HEK293 (cell line): Measurements from ENCODE around the gene TRAP1.

Experiments used
- CTCF ChIA-PET: fragments of 350-600 bp; formaldehyde crosslinking; extraction: SDS; loops from one replicate; lab custom pipeline; 2021; ENCODE audit warnings: antibody characterized with exemption; lab: Yijun Ruan, JAX
- POLR2A ChIA-PET: fragments of 300-600 bp; formaldehyde crosslinking; extraction: SDS; loops from one replicate; lab custom pipeline; 2020; ENCODE audit warnings: antibody characterized with exemption, inconsistent platforms; lab: Yijun Ruan, JAX
- H3K27ac ChIP-seq: fragments of 200-500 bp; sonication (Bioruptor generic); 2 replicates; pipeline ENCODE4 v1.5.1; 2014; ENCODE audit warnings: low read depth, low read length, control low read depth, inconsistent platforms; ENCODE audit errors: extremely low read depth
- H3K36me3 ChIP-seq, 2 experiments: fragments of 200-500 bp in 1 of 2; sonication (Bioruptor generic) in 1 of 2; 1 replicate in 1 of 2; 2 replicates in 1 of 2; pipeline ENCODE4 v1.5.1; 2014 to 2017; ENCODE audit warnings: inconsistent platforms in 2 of 2, low read length in 2 of 2; ENCODE audit not compliant: control insufficient read depth in 2 of 2, insufficient read depth in 1 of 2
- H3K4me1 ChIP-seq: fragments of 200-500 bp; sonication (Bioruptor generic); 2 replicates; pipeline ENCODE4 v1.5.1; 2014; ENCODE audit warnings: mild to moderate bottlenecking, low read length, inconsistent platforms; ENCODE audit not compliant: control insufficient read depth, insufficient read depth
- H3K4me3 ChIP-seq: 2 replicates; pipeline ENCODE4 v1.5.1; 2011; ENCODE audit warnings: low read depth, mild to moderate bottlenecking, control low read depth, low read length, moderate library complexity
- H3K9me3 ChIP-seq: fragments of 200-500 bp; sonication (Bioruptor generic); 2 replicates; pipeline ENCODE4 v1.5.1; 2014; ENCODE audit warnings: low read depth, low read length, inconsistent platforms; ENCODE audit not compliant: control insufficient read depth, insufficient read depth
- EGR2 ChIP-seq: fragments of 450-650 bp; formaldehyde crosslinking; IDR thresholded peaks from 2 replicates; pipeline ENCODE4 v1.5.1; 2016; ENCODE audit warnings: low read depth, missing biosample characterization, missing genetic modification characterization
- FEZF1 ChIP-seq: fragments of 450-650 bp; formaldehyde crosslinking; IDR thresholded peaks from 2 replicates; pipeline ENCODE4 v1.5.1; 2016; ENCODE audit warnings: missing biosample characterization, missing genetic modification characterization
- ZFHX2 ChIP-seq: fragments of 450-650 bp; formaldehyde crosslinking; conservative IDR thresholded peaks from 2 replicates; pipeline ENCODE4 v1.5.1; 2016; ENCODE audit warnings: missing biosample characterization, missing genetic modification characterization
- ZNF146 ChIP-seq: fragments of 450-650 bp; formaldehyde crosslinking; IDR thresholded peaks from 2 replicates; pipeline ENCODE4 v1.5.1; 2016; ENCODE audit warnings: missing biosample characterization, missing genetic modification characterization
- ZNF248 ChIP-seq: fragments of 450-650 bp; formaldehyde crosslinking; IDR thresholded peaks from 2 replicates; pipeline ENCODE4 v1.5.1; 2017; ENCODE audit warnings: missing biosample characterization, missing genetic modification characterization
- ZNF292 ChIP-seq: fragments of 450-650 bp; formaldehyde crosslinking; IDR thresholded peaks from 2 replicates; pipeline ENCODE4 v1.5.1; 2016; ENCODE audit warnings: low read depth, missing biosample characterization, missing genetic modification characterization, borderline replicate concordance
- ZNF426 ChIP-seq: fragments of 450-650 bp; formaldehyde crosslinking; IDR thresholded peaks from 2 replicates; pipeline ENCODE4 v1.5.1; 2017; ENCODE audit warnings: missing biosample characterization, missing genetic modification characterization, mild to moderate bottlenecking, inconsistent platforms, moderate library complexity
- ZNF48 ChIP-seq: fragments of 450-650 bp; formaldehyde crosslinking; IDR thresholded peaks from 2 replicates; pipeline ENCODE4 v1.5.1; 2016; ENCODE audit warnings: missing biosample characterization, missing genetic modification characterization
- ZNF510 ChIP-seq: fragments of 450-650 bp; formaldehyde crosslinking; IDR thresholded peaks from 2 replicates; pipeline ENCODE4 v1.5.1; 2018; ENCODE audit warnings: mild to moderate bottlenecking, missing genetic modification characterization, missing biosample characterization; ENCODE audit not compliant: insufficient replicate concordance
- ZNF530 ChIP-seq: fragments of 450-650 bp; formaldehyde crosslinking; IDR thresholded peaks from 2 replicates; pipeline ENCODE4 v1.5.1; 2016; ENCODE audit warnings: low read depth, missing biosample characterization, missing genetic modification characterization
- ZNF560 ChIP-seq: fragments of 450-650 bp; formaldehyde crosslinking; IDR thresholded peaks from 2 replicates; pipeline ENCODE4 v1.5.1; 2017; ENCODE audit warnings: missing biosample characterization, missing genetic modification characterization, borderline replicate concordance
- ZNF624 ChIP-seq: fragments of 450-650 bp; formaldehyde crosslinking; IDR thresholded peaks from 2 replicates; pipeline ENCODE4 v1.5.1; 2017; ENCODE audit warnings: missing biosample characterization, missing genetic modification characterization
- ZNF626 ChIP-seq: fragments of 450-650 bp; sonication (Bioruptor Pico); formaldehyde crosslinking; IDR thresholded peaks from 2 replicates; pipeline ENCODE4 v1.5.1; 2018; ENCODE audit warnings: missing biosample characterization, missing genetic modification characterization, inconsistent platforms
- TF ChIP-seq, protein P1 (sequence below): fragments of 450-650 bp; formaldehyde crosslinking; IDR thresholded peaks from 2 replicates; pipeline ENCODE4 v1.5.1; 2017; ENCODE audit warnings: missing biosample characterization, missing genetic modification characterization
- TF ChIP-seq, protein P2 (sequence below): fragments of 450-650 bp; formaldehyde crosslinking; IDR thresholded peaks from 2 replicates; pipeline ENCODE4 v1.5.1; 2017; ENCODE audit warnings: missing biosample characterization, missing genetic modification characterization
- TF ChIP-seq, protein P3 (sequence below): fragments of 450-650 bp; formaldehyde crosslinking; IDR thresholded peaks from 2 replicates; pipeline ENCODE4 v1.5.1; 2016; ENCODE audit warnings: missing biosample characterization, missing genetic modification characterization, low read depth
- TF ChIP-seq, protein P4 (sequence below): fragments of 450-650 bp; formaldehyde crosslinking; IDR thresholded peaks from 2 replicates; pipeline ENCODE4 v1.5.1; 2016; ENCODE audit warnings: missing biosample characterization, missing genetic modification characterization
- TF ChIP-seq, protein P5 (sequence below): fragments of 450-650 bp; formaldehyde crosslinking; IDR thresholded peaks from 2 replicates; pipeline ENCODE4; 2016; ENCODE audit warnings: missing biosample characterization, missing genetic modification characterization
- TF ChIP-seq, protein P6 (sequence below): fragments of 450-650 bp; formaldehyde crosslinking; IDR thresholded peaks from 2 replicates; pipeline ENCODE4 v1.5.1; 2016; ENCODE audit warnings: missing biosample characterization, missing genetic modification characterization
- TF ChIP-seq, protein P7 (sequence below): fragments of 450-650 bp; IDR thresholded peaks from 2 replicates; pipeline ENCODE4 v1.5.1; 2018; ENCODE audit warnings: missing biosample characterization, missing genetic modification characterization

TRAP1 gene

DNA sequence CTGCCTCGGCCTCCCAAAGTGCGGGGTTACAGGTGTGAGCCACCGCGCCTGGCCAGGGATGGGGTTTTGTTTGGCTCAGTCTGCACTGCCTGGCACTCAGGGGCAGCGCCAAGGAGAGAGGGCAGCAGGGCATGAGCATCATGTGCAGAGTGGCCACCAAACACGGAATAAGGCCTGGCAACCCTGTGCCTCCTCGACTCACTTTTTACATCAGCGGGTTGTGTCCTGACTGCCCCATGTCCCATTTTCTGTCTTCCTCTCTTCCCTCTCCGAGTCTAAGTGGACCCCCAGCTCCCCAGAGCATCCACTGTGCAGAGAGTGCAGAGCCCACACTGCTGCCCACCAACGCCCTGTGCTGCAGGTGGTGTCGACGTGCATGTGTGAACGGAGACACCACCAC lies 18.2 kb upstream of the TRAP1 start:
- no peaks in the 10 kb centered on the region for H3K4me1 ChIP-seq
- TF ChIP-seq ZNF560 (tag by site-specific recombination), result no peak
- TF ChIP-seq, protein P1, sequence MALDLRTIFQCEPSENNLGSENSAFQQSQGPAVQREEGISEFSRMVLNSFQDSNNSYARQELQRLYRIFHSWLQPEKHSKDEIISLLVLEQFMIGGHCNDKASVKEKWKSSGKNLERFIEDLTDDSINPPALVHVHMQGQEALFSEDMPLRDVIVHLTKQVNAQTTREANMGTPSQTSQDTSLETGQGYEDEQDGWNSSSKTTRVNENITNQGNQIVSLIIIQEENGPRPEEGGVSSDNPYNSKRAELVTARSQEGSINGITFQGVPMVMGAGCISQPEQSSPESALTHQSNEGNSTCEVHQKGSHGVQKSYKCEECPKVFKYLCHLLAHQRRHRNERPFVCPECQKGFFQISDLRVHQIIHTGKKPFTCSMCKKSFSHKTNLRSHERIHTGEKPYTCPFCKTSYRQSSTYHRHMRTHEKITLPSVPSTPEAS (tag by site-specific recombination), result no peak
- TF ChIP-seq, protein P2, sequence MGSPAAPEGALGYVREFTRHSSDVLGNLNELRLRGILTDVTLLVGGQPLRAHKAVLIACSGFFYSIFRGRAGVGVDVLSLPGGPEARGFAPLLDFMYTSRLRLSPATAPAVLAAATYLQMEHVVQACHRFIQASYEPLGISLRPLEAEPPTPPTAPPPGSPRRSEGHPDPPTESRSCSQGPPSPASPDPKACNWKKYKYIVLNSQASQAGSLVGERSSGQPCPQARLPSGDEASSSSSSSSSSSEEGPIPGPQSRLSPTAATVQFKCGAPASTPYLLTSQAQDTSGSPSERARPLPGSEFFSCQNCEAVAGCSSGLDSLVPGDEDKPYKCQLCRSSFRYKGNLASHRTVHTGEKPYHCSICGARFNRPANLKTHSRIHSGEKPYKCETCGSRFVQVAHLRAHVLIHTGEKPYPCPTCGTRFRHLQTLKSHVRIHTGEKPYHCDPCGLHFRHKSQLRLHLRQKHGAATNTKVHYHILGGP (tag by site-specific recombination), result no peak
- TF ChIP-seq, protein P3, sequence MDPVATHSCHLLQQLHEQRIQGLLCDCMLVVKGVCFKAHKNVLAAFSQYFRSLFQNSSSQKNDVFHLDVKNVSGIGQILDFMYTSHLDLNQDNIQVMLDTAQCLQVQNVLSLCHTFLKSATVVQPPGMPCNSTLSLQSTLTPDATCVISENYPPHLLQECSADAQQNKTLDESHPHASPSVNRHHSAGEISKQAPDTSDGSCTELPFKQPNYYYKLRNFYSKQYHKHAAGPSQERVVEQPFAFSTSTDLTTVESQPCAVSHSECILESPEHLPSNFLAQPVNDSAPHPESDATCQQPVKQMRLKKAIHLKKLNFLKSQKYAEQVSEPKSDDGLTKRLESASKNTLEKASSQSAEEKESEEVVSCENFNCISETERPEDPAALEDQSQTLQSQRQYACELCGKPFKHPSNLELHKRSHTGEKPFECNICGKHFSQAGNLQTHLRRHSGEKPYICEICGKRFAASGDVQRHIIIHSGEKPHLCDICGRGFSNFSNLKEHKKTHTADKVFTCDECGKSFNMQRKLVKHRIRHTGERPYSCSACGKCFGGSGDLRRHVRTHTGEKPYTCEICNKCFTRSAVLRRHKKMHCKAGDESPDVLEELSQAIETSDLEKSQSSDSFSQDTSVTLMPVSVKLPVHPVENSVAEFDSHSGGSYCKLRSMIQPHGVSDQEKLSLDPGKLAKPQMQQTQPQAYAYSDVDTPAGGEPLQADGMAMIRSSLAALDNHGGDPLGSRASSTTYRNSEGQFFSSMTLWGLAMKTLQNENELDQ (tag by site-specific recombination), result no peak
- TF ChIP-seq, protein P4, sequence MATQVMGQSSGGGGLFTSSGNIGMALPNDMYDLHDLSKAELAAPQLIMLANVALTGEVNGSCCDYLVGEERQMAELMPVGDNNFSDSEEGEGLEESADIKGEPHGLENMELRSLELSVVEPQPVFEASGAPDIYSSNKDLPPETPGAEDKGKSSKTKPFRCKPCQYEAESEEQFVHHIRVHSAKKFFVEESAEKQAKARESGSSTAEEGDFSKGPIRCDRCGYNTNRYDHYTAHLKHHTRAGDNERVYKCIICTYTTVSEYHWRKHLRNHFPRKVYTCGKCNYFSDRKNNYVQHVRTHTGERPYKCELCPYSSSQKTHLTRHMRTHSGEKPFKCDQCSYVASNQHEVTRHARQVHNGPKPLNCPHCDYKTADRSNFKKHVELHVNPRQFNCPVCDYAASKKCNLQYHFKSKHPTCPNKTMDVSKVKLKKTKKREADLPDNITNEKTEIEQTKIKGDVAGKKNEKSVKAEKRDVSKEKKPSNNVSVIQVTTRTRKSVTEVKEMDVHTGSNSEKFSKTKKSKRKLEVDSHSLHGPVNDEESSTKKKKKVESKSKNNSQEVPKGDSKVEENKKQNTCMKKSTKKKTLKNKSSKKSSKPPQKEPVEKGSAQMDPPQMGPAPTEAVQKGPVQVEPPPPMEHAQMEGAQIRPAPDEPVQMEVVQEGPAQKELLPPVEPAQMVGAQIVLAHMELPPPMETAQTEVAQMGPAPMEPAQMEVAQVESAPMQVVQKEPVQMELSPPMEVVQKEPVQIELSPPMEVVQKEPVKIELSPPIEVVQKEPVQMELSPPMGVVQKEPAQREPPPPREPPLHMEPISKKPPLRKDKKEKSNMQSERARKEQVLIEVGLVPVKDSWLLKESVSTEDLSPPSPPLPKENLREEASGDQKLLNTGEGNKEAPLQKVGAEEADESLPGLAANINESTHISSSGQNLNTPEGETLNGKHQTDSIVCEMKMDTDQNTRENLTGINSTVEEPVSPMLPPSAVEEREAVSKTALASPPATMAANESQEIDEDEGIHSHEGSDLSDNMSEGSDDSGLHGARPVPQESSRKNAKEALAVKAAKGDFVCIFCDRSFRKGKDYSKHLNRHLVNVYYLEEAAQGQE (tag by site-specific recombination), result no peak
- TF ChIP-seq, protein P5, sequence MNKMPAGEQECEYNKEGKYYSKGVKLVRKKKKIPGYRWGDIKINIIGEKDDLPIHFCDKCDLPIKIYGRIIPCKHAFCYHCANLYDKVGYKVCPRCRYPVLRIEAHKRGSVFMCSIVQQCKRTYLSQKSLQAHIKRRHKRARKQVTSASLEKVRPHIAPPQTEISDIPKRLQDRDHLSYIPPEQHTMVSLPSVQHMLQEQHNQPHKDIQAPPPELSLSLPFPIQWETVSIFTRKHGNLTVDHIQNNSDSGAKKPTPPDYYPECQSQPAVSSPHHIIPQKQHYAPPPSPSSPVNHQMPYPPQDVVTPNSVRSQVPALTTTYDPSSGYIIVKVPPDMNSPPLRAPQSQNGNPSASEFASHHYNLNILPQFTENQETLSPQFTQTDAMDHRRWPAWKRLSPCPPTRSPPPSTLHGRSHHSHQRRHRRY (tag by site-specific recombination), result no peak
- H3K9me3 ChIP-seq, result no peaks in the 10 kb centered on the region
- ChIA-PET CTCF (no interaction called here), POLR2A (no interaction called here)
- peaks cover 11 to 92% of the 10 kb centered on the region in 2 experiments; a peak in 2 of 3 replicates for H3K36me3 ChIP-seq
- H3K4me3 ChIP-seq, result no peak overlapping the region
- H3K27ac ChIP-seq, result no peak overlapping the region

DNA sequence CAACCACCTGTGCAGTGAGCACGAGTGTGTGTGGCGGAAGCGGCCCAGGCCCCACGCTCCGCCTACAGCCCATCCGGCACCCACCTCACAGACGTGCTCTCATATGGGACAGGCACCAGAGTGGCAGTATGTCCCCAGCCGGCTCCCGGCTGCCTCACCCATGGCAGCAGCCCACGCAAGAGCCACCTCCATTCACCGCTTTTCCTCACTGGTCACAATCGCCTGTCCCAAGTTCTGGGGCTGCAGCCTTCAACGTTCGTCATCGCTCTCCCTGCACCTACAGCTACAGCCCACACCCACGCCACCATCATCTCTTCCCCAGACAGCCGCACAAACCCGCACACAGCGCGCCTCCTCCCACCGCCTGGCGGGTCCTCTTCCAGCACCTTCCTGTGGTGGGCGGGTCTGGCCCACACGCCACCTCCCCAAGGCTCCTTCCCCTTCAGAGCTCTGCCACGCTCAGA lies 17.5 kb upstream of the TRAP1 start:
- Histone ChIP-seq H3K36me3 (peaks cover 11 to 93% of the 10 kb centered on the region in 2 experiments; a peak in 2 of 3 replicates), H3K9me3 (no peaks in the 10 kb centered on the region), H3K27ac (no peak overlapping the region), H3K4me1 (no peaks in the 10 kb centered on the region), H3K4me3 (no peak overlapping the region)
- CTCF ChIA-PET, result no interaction called here
- TF ChIP-seq, protein P6, sequence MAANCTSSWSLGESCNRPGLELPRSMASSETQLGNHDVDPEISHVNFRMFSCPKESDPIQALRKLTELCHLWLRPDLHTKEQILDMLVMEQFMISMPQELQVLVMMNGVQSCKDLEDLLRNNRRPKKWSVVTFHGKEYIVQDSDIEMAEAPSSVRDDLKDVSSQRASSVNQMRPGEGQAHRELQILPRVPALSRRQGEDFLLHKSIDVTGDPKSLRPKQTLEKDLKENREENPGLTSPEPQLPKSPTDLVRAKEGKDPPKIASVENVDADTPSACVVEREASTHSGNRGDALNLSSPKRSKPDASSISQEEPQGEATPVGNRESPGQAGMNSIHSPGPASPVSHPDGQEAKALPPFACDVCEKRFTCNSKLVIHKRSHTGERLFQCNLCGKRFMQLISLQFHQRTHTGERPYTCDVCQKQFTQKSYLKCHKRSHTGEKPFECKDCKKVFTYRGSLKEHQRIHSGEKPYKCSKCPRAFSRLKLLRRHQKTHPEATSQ, result no peak
- TF ChIP-seq ZFHX2 (tag by site-specific recombination), result peak; percentile 93
- no peak for TF ChIP-seq FEZF1 (tag by site-specific recombination)
- no peak for TF ChIP-seq ZNF426 (tag by site-specific recombination)
- no peak for TF ChIP-seq ZNF626 (tag by site-specific recombination)
- TF ChIP-seq ZNF292 (tag by site-specific recombination), result no peak
- TF ChIP-seq, protein P7, sequence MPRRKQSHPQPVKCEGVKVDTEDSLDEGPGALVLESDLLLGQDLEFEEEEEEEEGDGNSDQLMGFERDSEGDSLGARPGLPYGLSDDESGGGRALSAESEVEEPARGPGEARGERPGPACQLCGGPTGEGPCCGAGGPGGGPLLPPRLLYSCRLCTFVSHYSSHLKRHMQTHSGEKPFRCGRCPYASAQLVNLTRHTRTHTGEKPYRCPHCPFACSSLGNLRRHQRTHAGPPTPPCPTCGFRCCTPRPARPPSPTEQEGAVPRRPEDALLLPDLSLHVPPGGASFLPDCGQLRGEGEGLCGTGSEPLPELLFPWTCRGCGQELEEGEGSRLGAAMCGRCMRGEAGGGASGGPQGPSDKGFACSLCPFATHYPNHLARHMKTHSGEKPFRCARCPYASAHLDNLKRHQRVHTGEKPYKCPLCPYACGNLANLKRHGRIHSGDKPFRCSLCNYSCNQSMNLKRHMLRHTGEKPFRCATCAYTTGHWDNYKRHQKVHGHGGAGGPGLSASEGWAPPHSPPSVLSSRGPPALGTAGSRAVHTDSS (tag by site-specific recombination), result no peak
- no peak for TF ChIP-seq ZNF624 (tag by site-specific recombination)
- peak; percentile 95 for TF ChIP-seq EGR2
- no peak for TF ChIP-seq ZNF146
- TF ChIP-seq ZNF530 (tag by site-specific recombination), result no peak
- TF ChIP-seq ZNF510 (tag by site-specific recombination), result no peak
- TF ChIP-seq ZNF248 (tag by site-specific recombination), result no peak
- TF ChIP-seq ZNF48 (tag by site-specific recombination), result no peak
- POLR2A ChIA-PET, result no interaction called here
